RPMI8226 (cell line): Measurements from ENCODE around the gene USP20.

ENCODE experiments used
- DNase-seq: peaks from one replicate; pipeline ENCODE4 v3.0.0-alpha.2; 2015

The USP20 gene

DNA sequence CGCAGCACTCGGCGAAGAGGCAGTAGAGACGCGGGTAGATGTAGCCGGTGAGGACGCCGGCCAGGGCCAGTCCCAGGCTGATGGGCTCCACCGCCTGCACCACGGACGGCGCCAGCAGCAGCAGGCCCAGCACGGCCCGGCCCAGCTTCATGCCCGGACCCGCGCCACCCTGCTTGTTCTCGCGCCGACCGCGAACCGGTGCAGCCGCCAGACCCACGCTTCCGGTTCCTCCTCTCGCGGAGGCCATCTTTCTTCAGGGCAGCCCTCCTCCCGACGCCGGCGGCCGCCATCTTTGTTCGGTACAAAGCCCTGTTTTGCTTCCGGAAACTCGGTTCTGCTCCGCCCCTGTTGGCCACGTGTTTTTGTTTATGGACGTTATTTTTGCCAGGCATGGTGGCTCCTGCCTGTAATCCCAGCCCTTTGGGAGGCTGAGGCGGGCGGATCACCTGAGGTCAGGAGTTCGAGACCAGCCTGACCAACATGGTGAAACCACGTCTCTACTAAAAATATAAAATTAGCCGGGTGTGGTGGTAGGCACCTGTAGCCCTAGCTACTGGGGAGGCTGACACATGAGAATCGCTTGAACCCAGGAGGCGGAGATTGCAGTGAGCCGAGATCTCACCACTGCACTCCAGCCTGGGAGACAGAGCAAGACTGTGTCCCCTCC lies 11.2 kb upstream of the USP20 start, which contains the start of gene TOR1A:
Gene TOR1A (minus strand): TSS at position 202 of the 667 bp plus-strand sequence. CDS start 51 bp downstream, at position 151.
- DNase-seq, result peak; percentile 96

GRCh38 chr9:129826344-129826743 lies 8.9 kb upstream of the USP20 start:
- DNase-seq, result no peak

- no peak for DNase-seq
Measured at GRCh38 chr9:129826759-129827158, 8.5 kb upstream of the USP20 start.

DNA sequence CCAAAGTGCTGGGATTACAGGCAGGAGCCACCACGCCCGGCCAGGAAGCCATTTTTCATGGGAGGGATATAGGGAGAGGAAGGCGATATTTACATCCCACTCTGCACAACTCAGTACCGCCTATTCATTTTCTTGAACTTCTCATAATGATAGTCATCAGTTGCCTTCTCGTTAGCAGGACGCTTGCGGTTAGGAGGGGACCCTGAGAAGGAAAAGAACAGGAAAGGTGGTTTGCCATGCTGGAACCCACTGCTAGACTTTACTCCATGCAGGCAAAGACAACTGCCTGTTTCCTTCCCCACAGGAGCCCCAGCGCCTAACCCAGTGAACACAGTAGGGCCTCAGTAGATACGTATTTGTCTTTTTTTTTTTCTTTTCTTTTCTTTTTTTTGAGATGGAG lies 7.2 kb upstream of the USP20 start:
- no peak for DNase-seq

GRCh38 chr9:129828969-129829368 lies 6.3 kb upstream of the USP20 start:
- DNase-seq, result no peak

DNA sequence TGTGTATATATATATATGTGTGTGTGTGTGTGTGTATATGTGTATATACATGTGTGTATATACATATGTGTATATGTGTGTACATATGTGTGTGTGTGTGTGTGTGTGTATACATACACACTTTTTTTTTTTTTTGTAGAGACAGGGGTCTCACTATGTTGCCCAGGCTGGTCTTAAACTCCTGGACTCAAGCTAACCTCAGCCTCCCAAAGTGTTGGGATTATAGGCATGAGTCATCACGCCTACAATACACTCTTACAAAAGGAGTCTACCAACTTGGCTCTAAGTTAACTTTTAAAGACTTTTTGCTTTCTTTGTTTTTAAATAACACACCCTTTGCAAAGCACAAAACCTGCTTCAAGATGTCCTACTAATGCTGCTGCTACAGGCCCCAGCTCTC lies 2.3 kb upstream of the USP20 start:
- no peak for DNase-seq

GRCh38 chr9:129834489-129835127 lies 650 bp upstream of the USP20 start:
- DNase-seq, result peak; percentile 46

GRCh38 chr9:129835860-129836223 lies 584 bp downstream of the USP20 start:
- peak; percentile 50 for DNase-seq

DNA sequence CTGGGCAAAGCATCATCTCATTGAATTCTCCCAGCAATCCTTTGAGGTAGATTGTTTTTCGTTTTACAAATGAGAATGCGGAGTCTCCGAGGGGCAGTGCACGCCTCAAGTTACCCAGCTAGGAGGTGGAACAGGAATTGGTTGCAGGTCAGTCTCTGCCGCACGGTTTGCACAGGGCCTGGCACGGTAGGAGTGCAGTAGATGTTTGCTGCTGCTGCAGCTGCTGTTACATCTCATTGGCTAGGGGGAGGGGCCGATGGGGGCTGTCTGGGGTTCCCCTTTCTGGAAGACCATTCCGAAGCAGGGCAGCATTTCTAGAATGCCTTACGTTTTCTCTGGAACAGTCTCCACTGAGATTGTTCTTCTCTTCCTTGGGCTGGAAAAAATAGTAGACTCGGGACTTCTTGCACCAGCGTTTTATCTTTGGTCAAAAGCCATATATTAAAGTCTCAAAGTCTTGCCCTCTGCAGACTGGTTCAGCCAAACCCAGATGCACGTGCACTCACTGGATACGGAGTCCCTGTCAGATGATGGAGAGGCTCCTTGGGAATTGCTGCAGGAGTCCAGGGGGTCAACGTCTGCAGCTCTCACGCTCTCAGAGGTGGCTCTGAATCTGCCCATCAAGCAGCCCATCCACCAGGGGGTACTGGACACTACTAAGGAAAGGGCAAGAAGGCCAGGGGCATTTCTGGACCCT lies 1.2 kb downstream of the USP20 start:
- no peak for DNase-seq

- DNase-seq, result no peak
Measured at GRCh38 chr9:129838707-129839259, 3.5 kb downstream of the USP20 start.

DNA sequence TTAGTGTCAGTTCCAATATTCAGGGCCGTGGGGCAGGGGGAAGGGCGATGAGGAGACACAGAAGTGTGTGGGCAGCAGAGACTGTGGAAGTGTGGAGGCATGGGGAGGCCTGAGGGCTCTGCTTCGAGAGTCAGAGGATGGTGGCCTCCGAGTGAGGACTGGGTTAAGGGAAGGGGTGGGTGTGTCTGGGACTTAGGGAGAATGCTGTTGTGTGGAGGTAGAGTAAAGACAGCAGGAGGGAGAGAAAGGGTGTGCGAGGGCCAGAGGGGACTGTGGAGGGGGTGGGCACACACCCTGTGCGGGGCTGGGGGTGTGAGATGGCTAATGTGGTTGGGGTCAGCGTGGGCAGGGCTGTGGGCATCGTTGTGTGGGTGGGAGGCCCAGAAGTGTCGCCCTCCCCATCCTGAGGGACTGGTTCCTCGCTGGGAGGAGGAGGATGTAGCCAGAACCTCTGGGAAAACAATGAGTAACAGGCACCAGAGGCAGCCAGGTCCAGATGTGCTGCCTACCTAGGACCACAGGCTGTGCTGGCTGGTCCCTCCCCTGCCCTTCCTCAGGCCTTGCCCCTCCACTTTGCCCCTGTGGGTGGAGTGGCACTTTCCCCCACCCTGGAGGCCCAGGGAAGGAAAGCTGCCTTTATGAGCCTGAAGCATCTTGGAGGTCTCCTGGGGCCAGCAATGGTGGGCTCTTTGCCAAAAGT lies 4.2 kb downstream of the USP20 start:
- DNase-seq, result no peak

DNA sequence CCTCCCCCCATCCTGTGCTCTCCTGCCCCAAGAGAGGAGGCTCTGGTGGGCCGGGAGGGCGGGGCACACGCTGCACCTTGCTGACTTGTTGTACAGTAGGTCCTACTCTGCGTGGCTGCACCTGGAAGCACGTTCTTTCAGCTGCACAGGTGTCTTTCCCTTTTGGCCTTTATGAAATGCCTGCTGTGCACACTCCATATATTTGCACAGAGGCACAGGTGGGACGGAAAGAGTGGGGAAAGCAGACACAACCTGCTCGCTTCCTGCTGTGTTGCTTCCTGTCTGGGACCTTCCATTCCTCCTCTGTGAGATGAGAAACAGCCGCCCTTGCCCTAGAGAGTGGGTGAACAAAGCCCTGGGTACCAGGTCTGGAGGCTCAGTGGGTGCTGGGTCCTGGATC lies 4.8 kb downstream of the USP20 start:
- DNase-seq, result no peak

- DNase-seq, result no peak
Measured at GRCh38 chr9:129841071-129841470, 5.8 kb downstream of the USP20 start.

DNA sequence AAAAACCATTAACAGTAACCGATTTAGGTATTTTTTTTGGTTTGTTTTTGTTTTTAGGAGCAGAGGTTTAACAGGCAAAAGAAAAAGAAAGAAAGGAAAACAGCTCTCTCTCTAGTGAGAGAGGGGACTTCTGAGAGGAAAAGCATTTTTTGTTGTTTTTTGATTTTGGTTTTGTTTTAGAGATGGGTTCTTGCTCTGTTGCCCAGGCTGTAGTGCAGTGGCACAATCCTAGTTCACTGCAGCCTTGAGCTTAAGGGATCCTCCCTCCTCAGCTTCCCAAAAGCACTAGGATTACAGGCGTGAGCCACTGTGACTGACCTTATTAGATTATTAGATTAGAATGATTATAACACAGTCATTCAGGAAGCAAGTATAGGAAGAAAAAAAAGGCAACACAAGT lies 10.1 kb downstream of the USP20 start:
- DNase-seq, result no peak

DNA sequence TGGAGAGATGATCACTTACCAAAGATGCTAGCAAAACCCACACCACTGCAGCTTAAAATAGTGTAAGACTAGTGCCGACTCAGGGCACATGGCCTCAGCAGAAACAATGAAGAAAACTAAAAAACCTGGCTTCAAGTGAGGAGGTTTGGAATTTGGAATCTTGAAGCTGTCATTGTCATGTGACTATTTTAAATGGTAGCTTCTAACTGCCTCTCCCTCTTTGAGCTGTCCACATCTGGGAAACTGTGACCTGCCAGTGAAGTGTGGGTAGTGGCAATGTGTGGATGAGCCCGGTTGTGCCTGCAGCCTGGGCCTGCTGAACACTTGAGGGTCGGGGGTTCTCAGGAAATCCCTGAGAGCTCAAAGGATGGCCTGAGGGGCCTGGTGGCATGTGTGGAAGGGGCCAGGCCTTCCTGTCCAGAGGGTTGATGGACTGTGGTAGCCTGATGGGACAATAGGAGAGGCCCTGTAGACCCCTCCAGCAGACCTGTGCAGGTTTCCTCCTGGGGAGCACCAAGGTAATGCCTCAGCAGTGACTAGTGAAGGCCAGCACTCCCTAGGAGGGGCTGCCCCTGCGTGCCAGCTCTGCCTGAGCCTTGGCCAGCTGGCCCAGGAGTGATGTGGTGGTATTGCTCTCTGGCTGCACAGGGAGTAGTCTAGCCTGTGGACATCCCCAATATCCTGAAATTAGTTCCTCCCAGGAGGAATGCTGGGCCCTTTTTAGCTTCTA lies 13.6 kb downstream of the USP20 start:
- no peak for DNase-seq

- no peak for DNase-seq
Measured at GRCh38 chr9:129849901-129850300, 14.6 kb downstream of the USP20 start.

- no peak for DNase-seq
Measured at GRCh38 chr9:129850821-129851550, 15.7 kb downstream of the USP20 start.

GRCh38 chr9:129851821-129852220 lies 16.6 kb downstream of the USP20 start:
- DNase-seq, result no peak

DNA sequence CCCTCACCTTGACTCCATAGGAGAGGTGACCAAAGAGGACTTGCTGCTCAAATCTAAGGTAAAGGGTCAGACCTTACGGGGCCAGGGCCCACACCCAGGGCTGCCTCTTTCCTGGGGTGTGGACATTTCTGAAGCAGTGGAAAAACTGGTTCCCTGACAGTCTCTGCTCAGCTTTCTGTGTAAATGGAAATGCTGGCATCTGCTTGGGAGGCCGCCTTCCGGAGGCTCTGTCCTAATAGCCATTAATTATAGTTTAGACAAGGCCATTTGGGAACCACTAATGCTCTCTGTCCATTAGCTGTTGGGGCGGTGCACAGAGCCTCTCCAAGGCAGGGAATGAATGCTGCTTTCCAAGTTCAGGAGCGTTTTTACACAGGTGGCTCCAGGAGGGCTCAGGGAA lies 17.3 kb downstream of the USP20 start:
- DNase-seq, result no peak

DNA sequence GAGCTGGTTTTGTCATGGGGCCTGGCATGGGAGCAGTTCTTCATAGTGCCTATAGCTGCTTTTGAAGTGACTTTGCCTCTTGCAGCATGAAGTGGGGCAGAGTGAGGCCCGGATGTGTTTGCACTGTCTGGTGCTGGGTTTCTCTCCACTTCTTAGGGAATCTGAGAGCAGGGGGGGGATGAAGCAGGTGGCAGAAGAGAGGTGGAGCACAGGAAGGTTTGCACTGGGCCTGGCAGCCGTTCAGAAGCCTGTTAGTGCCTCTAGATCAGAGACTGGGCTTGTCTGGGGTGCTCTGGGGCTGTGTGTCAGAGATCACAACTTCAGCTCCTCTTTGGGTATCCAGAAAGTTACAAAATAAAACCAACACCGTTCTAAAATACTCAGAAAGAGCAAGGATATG lies 18.4 kb downstream of the USP20 start:
- DNase-seq, result no peak

GRCh38 chr9:129854588-129855110 lies 19.4 kb downstream of the USP20 start:
- DNase-seq, result no peak

- no peak for DNase-seq
Measured at GRCh38 chr9:129857207-129857606, 21.9 kb downstream of the USP20 start.
